ENCODE measurements around the gene UBL4A.

Gene UBL4A

DNA sequence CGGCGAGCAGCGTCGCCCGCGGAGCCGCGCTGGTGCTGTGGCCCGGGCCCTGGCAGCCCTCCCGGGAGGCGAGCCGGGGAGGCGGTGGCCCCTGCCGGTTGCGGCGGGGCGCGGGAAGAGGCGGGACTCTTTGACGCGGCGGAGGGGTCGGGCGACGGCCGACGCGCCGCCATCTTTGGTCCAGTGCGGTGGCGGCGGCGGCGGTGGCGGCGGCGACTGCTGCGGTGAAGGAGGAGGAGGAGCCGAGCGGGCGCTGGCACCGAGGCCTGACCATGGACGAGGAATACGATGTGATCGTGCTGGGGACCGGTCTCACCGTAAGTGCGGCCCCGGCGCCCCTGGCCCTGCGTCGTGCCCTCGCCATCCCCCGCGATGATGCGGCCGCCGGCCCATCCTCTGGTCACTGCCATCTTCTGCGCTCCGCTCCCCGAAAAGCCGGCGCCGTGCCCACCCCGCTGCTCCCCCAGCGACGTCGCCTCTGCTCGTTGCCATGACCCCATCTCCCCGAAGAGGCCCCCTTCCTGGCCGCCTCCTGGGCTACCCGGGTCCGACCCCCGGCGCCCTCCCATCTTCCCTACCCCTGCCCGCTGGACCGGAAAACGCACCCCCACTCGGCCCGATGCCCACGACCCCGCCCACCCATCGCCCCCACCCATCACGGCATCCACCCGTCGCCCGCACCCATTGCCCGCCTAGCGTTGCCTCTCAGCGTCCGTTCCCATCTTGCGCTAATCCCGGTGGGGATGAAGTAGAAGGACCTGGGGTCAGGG lies 49.2 kb downstream of the UBL4A start, which contains the start of gene GDI1:
Gene GDI1 (plus strand): TSS at position 172 of the 770 bp plus-strand sequence. CDS start 101 bp downstream, at position 273.
- no peak for DNase-seq

DNA sequence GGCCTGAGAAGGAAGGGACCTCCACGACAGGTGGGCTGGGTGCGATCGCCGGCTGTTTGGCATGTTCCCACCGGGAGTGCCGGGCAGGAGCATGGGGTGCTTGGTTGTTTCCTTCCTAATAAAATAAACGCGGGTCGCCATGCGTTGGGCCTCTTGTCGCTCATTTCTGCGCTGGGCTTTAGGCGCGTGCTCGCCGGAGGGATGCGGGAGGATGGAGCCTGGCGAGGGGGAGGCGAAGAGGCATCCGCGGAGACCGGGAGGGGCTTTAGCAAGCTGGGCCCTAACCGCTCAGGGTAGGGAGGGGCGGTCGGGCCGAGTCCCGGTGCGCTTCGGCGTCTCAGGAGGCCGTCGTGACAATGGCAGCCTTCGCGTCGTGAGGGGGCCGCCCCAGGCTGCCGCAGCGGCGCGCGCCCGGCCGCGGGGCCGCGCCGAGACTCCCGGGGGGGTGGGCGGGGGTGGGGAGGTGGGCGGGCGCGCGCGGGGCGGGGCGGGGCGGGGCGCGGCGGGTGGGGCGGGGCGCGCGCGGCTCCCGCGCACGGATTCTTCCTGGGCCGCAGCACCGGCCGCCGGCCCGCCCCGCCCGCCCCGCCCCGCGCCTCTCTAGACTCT lies 49.9 kb downstream of the UBL4A start:
- no peak for DNase-seq

DNA sequence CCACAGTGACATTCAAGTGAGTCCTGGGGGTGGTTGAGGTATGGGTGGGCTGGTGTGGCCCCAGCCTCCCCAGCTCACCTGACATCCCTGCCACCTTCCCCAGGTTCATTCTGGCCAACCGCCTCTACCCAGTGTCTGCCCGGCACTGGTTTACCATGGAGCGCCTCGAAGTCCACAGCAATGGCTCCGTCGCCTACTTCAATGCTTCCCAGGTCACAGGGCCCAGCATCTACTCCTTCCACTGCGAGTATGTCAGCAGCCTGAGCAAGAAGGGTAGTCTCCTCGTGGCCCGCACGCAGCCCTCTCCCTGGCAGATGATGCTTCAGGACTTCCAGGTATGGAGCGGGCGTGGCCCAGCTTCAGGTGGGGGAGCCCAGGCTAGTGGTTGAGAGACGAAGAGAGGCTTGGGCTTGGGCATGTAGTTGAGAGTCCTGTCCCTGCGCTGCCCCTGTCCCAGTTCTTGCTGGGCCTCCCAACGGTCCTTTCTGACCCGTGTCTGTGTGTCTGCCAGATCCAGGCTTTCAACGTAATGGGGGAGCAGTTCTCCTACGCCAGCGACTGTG lies 51.2 kb downstream of the UBL4A start:
- DNase-seq = no peak

DNA sequence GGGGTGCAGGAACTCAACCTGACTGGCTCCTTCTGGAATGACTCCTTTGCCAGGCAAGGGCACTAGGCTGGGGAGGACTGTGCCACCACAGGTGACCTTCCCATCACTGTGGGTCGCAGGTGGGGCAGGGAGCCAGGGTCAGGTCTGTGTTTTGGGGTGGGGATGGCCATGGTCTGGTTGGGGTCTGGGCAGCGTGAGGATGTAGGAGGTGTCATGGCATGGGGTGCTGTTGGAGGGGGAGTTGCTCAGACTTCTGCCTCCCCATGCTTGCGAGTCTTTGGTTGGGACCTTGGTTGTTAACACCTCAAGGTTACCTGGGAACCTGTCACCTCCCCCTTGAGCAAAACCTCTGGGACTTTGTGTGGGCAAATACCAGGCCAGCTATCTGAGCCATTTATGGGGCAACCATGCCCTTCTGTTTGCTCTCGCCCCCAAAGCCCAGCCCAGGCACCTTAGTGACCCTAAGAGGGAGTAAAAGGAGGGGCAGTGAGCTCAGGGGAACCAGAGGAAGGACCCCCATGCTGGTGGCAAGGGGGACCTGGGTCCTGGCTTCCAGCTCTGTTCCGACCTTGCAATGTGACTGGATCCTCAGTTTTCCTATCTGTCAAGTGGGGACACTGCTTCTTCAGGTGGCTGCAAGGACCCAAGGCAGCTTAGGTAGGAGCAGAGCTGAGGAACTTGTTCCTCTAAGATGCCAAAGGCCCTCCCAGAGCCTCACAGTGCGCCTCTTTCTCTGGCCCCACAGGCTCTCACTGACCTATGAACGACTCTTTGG lies 51.8 kb downstream of the UBL4A start:
- no peak for DNase-seq
